Kidney (tissue), 14 donors: ENCODE data around the gene PHF21B. TPM values are rescaled to one million over a fixed set of nuclear protein-coding genes. Genes with fewer than 3 reads are reported as not detected.
A peak's percentile ranks its signal among the peaks of the same experiment; 100 is the strongest.

Experiments
- DNase-seq, 5 donors: peaks; one replicate each; pipeline ENCODE4 v3.0.0-alpha.2; 2013 to 2020
- FAIRE-seq: peaks from 2 replicates; lab custom pipeline; 2012; peaks lifted over from hg19 to GRCh38; lab: Jason Lieb, UNC
- H3K27ac ChIP-seq, 2 donors: one replicate each; pipeline ENCODE4 v1.7.0; 2013; ENCODE audit warnings: low read depth in 2 of 2, low read length in 2 of 2, inconsistent platforms in 1 of 2
- H3K27me3 ChIP-seq: one replicate; pipeline ENCODE4 v1.7.1; 2013; ENCODE audit warnings: low read length, inconsistent platforms; ENCODE audit not compliant: control insufficient read depth, insufficient read depth
- H3K36me3 ChIP-seq, 3 donors: one replicate each; pipeline versions ENCODE4 v1.7.0 to v1.7.1; 2013; ENCODE audit warnings: low read length in 3 of 3, control low read depth in 1 of 3, inconsistent platforms in 1 of 3; ENCODE audit not compliant: insufficient read depth in 3 of 3, control insufficient read depth in 2 of 3
- H3K4me1 ChIP-seq, 3 donors: one replicate each; pipeline versions ENCODE4 v1.7.0 to v1.7.1; 2013; ENCODE audit warnings: low read length in 3 of 3, inconsistent platforms in 1 of 3, low read depth in 1 of 3; ENCODE audit not compliant: control insufficient read depth in 2 of 3, insufficient read depth in 2 of 3
- H3K4me3 ChIP-seq, 3 donors: one replicate each; pipeline versions ENCODE4 v1.7.0 to v1.8.1; 2013; ENCODE audit warnings: low read length in 3 of 3, control low read depth in 1 of 3, inconsistent platforms in 1 of 3
- H3K9ac ChIP-seq, 3 donors: one replicate each; pipeline versions ENCODE4 v1.7.0 to v1.7.1; 2013; ENCODE audit warnings: low read length in 3 of 3, control low read depth in 1 of 3, inconsistent platforms in 1 of 3
- H3K9me3 ChIP-seq, 3 donors: one replicate each; pipeline versions ENCODE4 v1.7.0 to v1.7.1; 2013; ENCODE audit warnings: low read length in 3 of 3, control low read depth in 1 of 3, inconsistent platforms in 1 of 3; ENCODE audit not compliant: control insufficient read depth in 2 of 3, insufficient read depth in 1 of 3
- intact Hi-C: fragments of 100-400 bp; cut with DNase I; formaldehyde crosslinking; loops from one replicate; pipeline ENCODE4 v1.11.1; 2022
- polyA plus RNA-seq: library from polyadenylated mRNA; stranded (reverse); fragments of 350-450 nt; fragmentation: Illumina TruSeq; extraction: RNeasy Lipid Tissue Mini Kit (QIAGEN cat#74804); gene quantifications from one replicate; pipeline ENCODE4 v1.2.3, GENCODE V29; 2014; ENCODE audit warnings: low read depth, low replicate concordance; ENCODE audit not compliant: insufficient read depth
- total RNA-seq: library from RNA; stranded (reverse); fragmentation: NEBNext Ultra II Directional; extraction: Animal tissue kit (Norgen Biotek cat#: 25700); gene quantifications from one replicate; pipeline ENCODE4 v1.2.1, GENCODE V29; 2021
- TF ChIP-seq, protein P1 (sequence below): IDR thresholded peaks from 3 replicates; pipeline ENCODE4 v1.5.1; 2012; ENCODE audit warnings: mild to moderate bottlenecking, moderate library complexity, borderline replicate concordance; ENCODE audit not compliant: insufficient read depth; ENCODE audit errors: extremely low read depth
- donor health status: control.
- donor health status: control.
- donor health status: control.
- donor health status: control.
- donor health status: control.
- donor health status: DM: yes; HTN: yes; CAD: no.
- donor health status: Normal renal cell carcinoma (clear cell type).

PHF21B gene
- total and polyA plus RNA-seq, 2 donors from 2014 or later, result 1.1 to 2.8 TPM

- no peak for FAIRE-seq
- TF ChIP-seq, protein P1, sequence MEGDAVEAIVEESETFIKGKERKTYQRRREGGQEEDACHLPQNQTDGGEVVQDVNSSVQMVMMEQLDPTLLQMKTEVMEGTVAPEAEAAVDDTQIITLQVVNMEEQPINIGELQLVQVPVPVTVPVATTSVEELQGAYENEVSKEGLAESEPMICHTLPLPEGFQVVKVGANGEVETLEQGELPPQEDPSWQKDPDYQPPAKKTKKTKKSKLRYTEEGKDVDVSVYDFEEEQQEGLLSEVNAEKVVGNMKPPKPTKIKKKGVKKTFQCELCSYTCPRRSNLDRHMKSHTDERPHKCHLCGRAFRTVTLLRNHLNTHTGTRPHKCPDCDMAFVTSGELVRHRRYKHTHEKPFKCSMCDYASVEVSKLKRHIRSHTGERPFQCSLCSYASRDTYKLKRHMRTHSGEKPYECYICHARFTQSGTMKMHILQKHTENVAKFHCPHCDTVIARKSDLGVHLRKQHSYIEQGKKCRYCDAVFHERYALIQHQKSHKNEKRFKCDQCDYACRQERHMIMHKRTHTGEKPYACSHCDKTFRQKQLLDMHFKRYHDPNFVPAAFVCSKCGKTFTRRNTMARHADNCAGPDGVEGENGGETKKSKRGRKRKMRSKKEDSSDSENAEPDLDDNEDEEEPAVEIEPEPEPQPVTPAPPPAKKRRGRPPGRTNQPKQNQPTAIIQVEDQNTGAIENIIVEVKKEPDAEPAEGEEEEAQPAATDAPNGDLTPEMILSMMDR, result no peak
- peaks cover 0 to 7% (median 0%) of the 10 kb centered on the region in 3 donors for H3K36me3 ChIP-seq
- no peak overlapping the region for H3K27ac ChIP-seq
- H3K27me3 ChIP-seq, result no peaks in the 10 kb centered on the region
- DNase-seq, result peak in 1 of 5 donors; percentile 51
- H3K4me1 ChIP-seq, result no peaks in the 10 kb centered on the region
- H3K9ac ChIP-seq, result no peak overlapping the region
- intact Hi-C loops, result no loop called here
- H3K9me3 ChIP-seq, result peaks cover 0 to 6% (median 0%) of the 10 kb centered on the region in 3 donors
- no peak overlapping the region for H3K4me3 ChIP-seq
Observed at GRCh38 chr22:44885806-44886360, 123.9 kb downstream of the PHF21B start.

GRCh38 chr22:44884968-44885805 lies 124.6 kb downstream of the PHF21B start:
- Histone ChIP-seq H3K4me3 (no peak overlapping the region), H3K9ac (no peak overlapping the region), H3K27me3 (no peaks in the 10 kb centered on the region), H3K27ac (no peak overlapping the region), H3K4me1 (no peaks in the 10 kb centered on the region), H3K36me3 (peaks cover 0 to 7% (median 0%) of the 10 kb centered on the region in 3 donors), H3K9me3 (peaks cover 0 to 6% (median 0%) of the 10 kb centered on the region in 3 donors)
- intact Hi-C loops, result no loop called here
- FAIRE-seq (no peak), DNase-seq (peak in 2 of 5 donors; percentile 3 to 50)
- TF ChIP-seq, protein P1, result no peak

GRCh38 chr22:44884562-44884961 lies 125.2 kb downstream of the PHF21B start:
- Histone ChIP-seq H3K36me3 (peaks cover 0 to 7% (median 0%) of the 10 kb centered on the region in 3 donors), H3K27me3 (no peaks in the 10 kb centered on the region), H3K4me3 (peak overlapping the region in 1 of 3 donors; percentile 6), H3K4me1 (no peaks in the 10 kb centered on the region), H3K27ac (no peak overlapping the region), H3K9ac (no peak overlapping the region), H3K9me3 (peaks cover 0 to 6% (median 0%) of the 10 kb centered on the region in 3 donors)
- intact Hi-C loops, result no loop called here
- FAIRE-seq, result no peak
- TF ChIP-seq, protein P1, result no peak
- no peak for DNase-seq
